HG03571 (cell line): Measurements from ENCODE around the gene TEDDM1.
A peak's percentile ranks its signal among the peaks of the same experiment; 100 is the strongest.
"Not testable (repeated sequence)": the region's sequence is repeated elsewhere in the genome, so short reads cannot be mapped to it uniquely, and the experiment has no call there.

Experiments used
- ATAC-seq: cut with Tn5 transposase; IDR thresholded peaks from one replicate; pipeline ENCODE4 v1.9.1; 2021; ENCODE audit not compliant: unreplicated experiment

Gene TEDDM1, protein sequence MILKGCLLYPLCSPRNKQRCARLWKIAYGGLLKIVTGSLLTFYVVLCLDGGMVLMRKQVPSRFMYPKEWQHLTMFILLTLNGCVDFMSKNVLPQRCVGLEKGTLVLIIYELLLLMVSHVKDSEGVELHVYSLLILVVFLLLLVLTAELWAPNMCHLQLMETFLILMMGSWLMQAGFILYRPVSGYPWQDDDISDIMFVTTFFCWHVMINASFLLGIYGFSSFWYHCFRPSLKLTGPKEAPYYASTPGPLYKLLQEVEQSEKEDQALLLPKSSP

GRCh38 chr1:182400567-182400966, at the start of gene TEDDM1:
Gene TEDDM1 (minus strand): TSS chr1:182400667. CDS start chr1:182400485, 182 bp downstream.
- no peak for ATAC-seq

DNA sequence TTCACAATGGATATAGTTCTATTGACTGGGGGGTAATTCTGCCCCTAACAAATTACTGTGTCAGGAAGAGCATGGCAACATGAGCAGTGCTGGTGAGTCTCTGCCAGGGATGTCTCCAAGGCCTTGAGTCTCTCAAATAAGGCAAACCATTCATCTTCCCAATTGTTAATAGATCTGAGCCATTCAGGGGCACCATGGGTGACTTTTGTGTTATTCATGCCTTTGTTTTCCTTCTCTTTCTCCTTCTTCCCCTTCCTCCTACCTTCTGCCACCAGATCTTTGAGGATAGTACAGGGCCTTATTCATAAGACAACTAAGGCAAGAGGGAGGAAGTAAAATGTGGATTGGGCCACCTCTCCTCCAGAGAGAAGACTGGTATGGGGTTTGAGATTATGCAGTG, 49.6 kb upstream of the TEDDM1 start, which contains the start of gene RGSL1:
Gene RGSL1, plus strand, starts transcription at position 60 of the 400 bp plus-strand sequence. Its CDS starts 20 bp downstream, at position 80.
- ATAC-seq: no peak

- no peak for ATAC-seq
Observed at GRCh38 chr1:182447660-182448059, 47.2 kb upstream of the TEDDM1 start.

DNA sequence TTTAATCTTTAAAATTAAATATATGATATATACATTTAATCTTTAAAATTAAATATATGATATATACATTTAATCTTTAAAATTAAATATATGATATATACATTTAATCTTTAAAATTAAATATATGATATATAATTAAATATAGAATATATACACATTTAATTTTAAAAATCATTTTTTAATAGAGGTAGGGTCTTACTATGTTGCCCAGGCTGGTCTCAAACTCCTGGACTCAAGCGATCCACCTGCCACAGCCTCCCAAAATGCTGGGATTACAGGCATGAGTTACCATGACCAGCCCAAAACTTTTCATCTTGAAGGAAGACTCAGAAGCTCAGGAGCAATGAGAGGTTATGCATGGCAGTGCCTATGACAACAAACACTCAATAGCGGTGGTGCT, 46.7 kb upstream of the TEDDM1 start:
- not testable (repeated sequence) for ATAC-seq

DNA sequence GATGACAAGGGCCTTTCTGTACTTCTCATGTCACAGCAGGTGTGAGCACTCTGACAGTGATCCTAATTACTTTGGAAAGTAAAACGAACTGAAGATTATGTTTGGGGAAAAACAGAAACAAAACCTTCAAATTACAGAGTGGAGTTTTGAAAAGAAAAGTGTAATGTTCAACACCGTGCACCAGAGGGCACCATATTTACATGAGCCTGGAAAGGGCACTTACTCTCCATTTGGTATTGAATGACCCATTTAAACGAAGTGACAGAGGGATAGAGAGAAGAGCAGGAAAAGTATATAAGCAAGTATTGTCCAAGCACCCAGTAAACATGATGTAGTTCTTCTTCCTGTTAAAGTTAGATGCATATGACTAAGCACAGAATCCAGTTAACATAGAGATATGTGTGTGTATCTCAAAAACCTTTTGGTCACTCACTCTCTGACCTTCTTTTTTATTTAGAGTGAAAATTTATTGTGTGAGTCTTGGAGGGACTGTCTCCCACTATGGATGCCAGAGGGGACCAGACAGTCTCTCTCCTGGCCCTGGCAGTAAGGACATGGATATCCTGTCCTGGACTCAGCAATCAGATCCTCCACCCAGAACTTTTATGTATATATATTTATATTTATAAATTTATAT, 45.7 kb upstream of the TEDDM1 start:
- ATAC-seq: peak; percentile 53

GRCh38 chr1:182444497-182444896, 44.0 kb upstream of the TEDDM1 start:
- ATAC-seq: no peak

GRCh38 chr1:182442333-182442732, 41.9 kb upstream of the TEDDM1 start:
- no peak for ATAC-seq

GRCh38 chr1:182441719-182442118, 41.3 kb upstream of the TEDDM1 start:
- no peak for ATAC-seq

DNA sequence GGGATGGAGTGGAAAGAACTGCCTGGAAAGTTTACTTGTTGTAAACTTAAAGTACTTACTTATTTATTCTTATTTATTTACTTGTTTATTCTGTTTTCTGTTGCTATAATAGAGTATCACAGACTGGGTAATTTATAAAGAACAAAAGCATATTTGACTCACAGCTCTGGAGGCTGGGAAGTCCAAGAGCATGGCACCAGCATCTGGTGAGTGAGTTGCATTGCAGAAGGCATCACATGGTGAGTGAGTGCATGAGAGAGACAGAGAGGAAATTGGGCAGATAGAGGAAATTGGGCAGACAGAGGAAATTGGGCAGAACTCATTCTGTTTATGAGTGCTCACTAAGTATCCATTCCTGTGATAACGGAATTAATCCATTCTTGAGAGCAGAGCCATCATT, 37.9 kb upstream of the TEDDM1 start:
- ATAC-seq: no peak

- no peak for ATAC-seq
Observed at GRCh38 chr1:182433580-182433979, 33.1 kb upstream of the TEDDM1 start.

GRCh38 chr1:182431278-182431677, 30.8 kb upstream of the TEDDM1 start:
- no peak for ATAC-seq

GRCh38 chr1:182430263-182431068, 30.0 kb upstream of the TEDDM1 start:
- peak; percentile 34 for ATAC-seq

- no peak for ATAC-seq
Observed at GRCh38 chr1:182428043-182428442, 27.6 kb upstream of the TEDDM1 start.

DNA sequence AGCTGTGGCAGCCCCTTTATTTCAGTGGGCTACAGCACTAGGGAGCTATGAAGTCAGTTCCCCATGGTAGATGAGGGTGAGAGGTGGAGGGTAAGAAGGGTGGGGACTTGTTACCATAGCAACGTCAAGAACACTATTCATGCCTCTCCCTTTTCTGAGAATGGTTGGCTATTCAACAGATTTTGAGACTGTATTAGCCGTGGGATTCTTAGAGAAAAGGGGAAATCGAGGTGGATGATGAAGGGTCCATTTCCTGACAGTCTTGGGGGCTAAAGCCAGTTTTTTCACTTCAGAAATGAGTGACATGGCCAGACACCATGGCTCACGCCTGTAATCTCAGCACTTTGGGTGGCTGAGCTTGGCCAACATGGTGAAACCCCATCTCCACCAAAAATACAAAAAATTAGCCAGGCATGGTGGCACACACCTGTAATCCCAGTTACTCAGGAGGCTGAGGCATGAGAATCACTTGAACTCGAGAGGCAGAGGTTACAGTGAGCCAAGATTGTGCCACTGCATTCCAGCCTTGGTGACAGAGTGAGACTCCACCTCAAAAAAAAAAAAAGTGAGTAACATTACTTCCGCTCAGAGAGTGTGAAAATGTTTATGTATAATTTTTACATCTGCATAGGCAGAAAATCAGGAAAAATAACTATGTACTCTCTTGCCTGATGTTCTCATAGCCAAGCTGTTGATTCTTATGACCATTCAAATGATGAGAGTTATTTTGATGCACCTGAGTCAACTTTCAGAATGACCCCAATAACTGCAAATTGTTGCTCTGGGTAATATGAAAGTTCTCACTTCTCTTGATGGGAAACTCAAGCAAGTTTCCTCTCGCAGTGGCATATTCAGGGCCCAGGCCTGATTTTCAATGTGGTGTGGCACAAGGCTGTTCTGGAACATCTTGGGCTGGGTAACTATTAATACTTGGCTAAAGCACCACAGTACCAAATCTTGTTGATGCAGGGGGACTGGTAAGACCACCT, 26.3 kb upstream of the TEDDM1 start:
- ATAC-seq: peak; percentile 78

DNA sequence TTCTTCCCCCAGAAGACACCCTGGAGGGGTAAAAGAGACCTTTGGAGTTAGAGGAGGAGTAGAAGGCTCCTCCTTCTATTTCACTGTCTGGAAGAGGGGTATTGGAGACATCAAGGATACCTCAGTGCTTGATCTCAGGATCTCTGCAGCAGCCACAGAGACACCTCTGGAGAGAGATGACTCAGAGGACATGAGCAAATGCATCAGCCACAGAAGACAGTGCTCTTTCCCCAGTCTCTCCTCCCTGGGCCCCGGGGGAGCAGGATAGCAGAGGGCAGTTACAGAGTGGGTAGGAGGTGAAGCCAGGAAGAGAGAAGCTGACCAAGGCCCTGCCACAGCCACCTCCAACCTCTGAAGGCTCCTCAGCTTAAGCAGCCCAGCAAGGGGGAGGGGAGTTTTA, 15.3 kb upstream of the TEDDM1 start:
- ATAC-seq: no peak

GRCh38 chr1:182413969-182414368, 13.5 kb upstream of the TEDDM1 start:
- ATAC-seq: no peak

- no peak for ATAC-seq
Observed at GRCh38 chr1:182413486-182413885, 13.0 kb upstream of the TEDDM1 start.

DNA sequence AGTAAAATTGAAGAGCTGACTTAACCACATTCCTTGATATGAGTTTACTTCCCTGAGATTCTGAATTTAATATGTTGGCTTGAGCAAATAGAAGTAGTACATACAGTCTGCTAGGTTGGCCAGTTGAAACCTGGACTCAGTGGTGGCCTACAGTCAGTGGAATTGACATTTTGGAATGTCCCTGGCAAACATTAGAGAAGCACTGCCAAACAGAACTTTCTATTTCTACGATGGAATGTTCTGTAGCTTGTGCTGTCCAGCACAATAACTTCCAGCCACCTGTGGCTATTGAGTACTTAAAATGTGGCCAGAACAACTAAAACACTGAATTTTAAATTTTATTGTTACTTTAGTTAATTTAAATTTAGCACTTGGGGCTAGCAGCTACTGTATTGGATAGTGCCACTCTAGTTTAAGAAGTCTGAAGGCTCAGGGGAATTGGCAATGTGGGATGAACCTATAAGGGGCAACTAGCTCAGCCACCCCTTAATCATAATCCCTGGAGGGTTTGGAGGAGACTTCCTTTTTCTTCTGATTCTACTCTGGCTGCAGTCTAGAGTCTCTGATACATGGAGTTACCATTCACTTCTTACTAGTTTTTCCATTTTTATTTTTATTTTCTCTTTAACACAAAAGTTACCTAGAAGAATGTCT, 10.3 kb upstream of the TEDDM1 start:
- no peak for ATAC-seq

DNA sequence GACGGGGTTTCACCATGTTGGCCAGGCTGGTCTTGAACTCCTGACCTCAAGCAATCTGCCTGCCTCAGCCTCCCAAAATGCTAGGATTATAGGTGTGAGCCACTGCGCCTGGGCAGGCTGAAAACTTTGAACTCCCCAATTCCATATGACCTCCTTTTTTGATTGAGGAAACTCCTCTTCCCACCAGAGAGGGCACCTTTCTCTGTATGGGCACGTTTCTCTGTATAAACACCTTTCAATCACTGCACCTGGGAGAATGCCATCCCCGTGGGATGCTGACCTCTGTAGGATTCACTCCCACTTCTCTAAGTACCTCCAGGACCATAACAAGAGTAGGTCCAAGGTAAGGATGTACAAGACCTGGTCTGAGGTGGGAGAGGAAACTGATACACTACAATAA, 9.7 kb upstream of the TEDDM1 start:
- ATAC-seq: no peak

DNA sequence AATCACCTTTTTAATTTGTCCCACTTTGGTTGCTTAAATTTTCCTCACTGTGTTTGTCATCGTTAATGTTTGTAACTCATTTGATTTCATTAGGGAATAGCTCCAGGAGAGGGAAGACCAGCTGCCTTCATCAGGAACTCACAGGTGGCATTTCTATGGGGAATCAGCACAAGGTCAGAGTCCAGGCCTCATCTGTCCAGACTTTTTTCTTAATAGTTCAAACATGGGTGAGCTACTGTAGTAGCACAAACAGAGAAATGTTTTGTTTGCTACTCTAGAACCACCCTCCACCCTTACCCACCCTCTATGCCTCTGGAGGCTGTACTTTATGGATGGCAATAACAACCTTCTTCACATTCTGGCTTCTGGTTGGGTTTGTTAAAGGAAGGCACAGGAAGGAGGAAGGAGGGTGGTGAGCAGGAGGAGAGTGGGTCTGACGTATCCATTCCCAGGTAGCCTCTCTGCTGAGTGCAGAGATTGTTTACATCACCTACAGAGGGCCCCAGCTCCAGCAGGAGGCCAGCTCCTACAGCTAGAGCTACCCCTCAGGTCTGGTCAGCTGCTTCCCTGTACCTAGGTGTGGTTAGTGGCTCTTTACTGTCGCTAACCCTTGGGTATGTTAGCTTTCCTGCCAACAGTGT, 8.1 kb upstream of the TEDDM1 start:
- ATAC-seq: no peak
